Measurements from ENCODE around the gene OMA1. TPM values are rescaled to one million over a fixed set of nuclear protein-coding genes. Genes with fewer than 3 reads are reported as not detected.

The OMA1 gene
- total RNA-seq, 1 experiment from 2014 or later: 25.4 TPM

DNA sequence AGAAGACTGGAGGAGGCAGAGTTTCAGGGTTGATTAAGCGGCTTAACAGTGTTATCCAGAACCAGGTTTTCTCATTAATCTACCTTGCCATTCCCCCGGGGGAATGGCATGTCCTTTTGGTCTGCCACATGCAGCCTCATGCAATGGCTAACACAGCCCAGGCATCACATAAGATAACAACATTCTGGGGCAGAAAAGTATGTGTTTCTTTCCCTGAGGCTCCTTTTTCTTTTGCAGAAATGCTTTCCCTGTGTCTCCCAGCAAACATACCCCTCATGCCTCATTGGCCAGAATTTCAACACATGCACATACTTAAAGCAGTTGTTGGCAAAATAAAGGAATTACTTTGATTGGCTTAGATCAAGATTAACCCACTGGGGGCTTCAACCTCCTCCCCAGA is 98.6 kb downstream of the OMA1 start:
- Mint-ChIP-seq H3K27ac (ENCODE audit: unreplicated experiment) (no peak overlapping the region), H3K36me3 (ENCODE audit: insufficient read depth, unreplicated experiment) (no peaks in the 10 kb centered on the region), H3K9me3 (ENCODE audit: low read depth, unreplicated experiment) (no peaks in the 10 kb centered on the region), H3K4me1 (ENCODE audit: low read depth, unreplicated experiment) (no peaks in the 10 kb centered on the region), H3K27me3 (ENCODE audit: unreplicated experiment) (peaks cover 21% of the 10 kb centered on the region), H3K4me3 (ENCODE audit: low read depth, unreplicated experiment) (no peak overlapping the region)
- BruUV-seq (replicated peaks): no TSS peak
- no peak for DNase-seq
- TF ChIP-seq, protein P1, sequence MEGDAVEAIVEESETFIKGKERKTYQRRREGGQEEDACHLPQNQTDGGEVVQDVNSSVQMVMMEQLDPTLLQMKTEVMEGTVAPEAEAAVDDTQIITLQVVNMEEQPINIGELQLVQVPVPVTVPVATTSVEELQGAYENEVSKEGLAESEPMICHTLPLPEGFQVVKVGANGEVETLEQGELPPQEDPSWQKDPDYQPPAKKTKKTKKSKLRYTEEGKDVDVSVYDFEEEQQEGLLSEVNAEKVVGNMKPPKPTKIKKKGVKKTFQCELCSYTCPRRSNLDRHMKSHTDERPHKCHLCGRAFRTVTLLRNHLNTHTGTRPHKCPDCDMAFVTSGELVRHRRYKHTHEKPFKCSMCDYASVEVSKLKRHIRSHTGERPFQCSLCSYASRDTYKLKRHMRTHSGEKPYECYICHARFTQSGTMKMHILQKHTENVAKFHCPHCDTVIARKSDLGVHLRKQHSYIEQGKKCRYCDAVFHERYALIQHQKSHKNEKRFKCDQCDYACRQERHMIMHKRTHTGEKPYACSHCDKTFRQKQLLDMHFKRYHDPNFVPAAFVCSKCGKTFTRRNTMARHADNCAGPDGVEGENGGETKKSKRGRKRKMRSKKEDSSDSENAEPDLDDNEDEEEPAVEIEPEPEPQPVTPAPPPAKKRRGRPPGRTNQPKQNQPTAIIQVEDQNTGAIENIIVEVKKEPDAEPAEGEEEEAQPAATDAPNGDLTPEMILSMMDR (IDR thresholded peaks at IDR 0.05; ENCODE audit: unreplicated experiment): no peak
- intact Hi-C loops (cut with micrococcal nuclease; ENCODE audit: unreplicated experiment): no loop called here
- CTCF ChIA-PET: no interaction called here

DNA sequence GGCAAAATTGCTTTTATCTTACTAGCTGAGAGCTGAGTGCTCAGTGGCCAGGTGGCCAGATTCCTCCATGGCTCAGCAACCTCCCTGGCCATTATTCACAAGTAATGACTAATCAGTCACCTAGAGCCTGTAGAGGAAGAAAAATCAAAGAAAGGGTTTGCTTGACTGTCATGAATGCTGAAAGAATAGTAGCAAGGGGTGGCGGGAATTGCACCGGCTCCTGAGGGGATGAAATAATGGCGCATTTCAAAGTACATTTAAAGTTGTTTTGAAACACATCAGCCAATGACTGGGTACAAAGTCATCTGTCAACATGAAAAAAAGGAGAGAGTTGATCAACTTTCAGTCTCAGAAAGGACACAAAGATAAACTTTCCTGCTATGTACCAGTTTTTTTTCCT is 99.5 kb downstream of the OMA1 start:
- DNase-seq: no peak
- no TSS peak for BruUV-seq (replicated peaks)
- no peaks in the 10 kb centered on the region for H3K9me3 Mint-ChIP-seq (ENCODE audit: low read depth, unreplicated experiment)
- TF ChIP-seq, protein P1 (IDR thresholded peaks at IDR 0.05; ENCODE audit: unreplicated experiment): no peak
- H3K4me1 Mint-ChIP-seq (ENCODE audit: low read depth, unreplicated experiment): no peaks in the 10 kb centered on the region
- intact Hi-C loops (cut with micrococcal nuclease; ENCODE audit: unreplicated experiment): no loop called here
- H3K27ac Mint-ChIP-seq (ENCODE audit: unreplicated experiment): no peak overlapping the region
- H3K36me3 Mint-ChIP-seq (ENCODE audit: insufficient read depth, unreplicated experiment): no peaks in the 10 kb centered on the region
- H3K4me3 Mint-ChIP-seq (ENCODE audit: low read depth, unreplicated experiment): no peak overlapping the region
- peaks cover 21% of the 10 kb centered on the region for H3K27me3 Mint-ChIP-seq (ENCODE audit: unreplicated experiment)
- CTCF ChIA-PET: no interaction called here

DNA sequence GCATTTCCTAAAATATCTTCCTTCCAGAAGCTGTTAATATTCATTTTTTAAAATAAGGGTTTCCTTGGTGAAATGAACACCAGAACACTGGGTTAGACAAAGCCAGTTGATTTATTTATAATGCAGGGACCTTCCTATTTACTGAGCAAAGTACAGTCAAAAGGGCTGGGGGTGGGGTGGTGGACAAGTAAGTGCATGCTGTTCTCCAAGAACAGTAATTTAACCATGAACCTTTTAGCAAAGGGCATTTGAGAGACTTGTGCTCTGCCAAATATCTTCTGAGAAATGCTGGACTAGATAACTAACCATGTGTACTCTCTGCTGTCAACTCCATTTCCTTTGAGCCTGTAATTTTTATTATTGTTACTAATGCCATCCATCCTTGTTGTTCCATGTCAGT is 100.2 kb downstream of the OMA1 start:
- Mint-ChIP-seq H3K36me3 (ENCODE audit: insufficient read depth, unreplicated experiment) (no peaks in the 10 kb centered on the region), H3K4me1 (ENCODE audit: low read depth, unreplicated experiment) (no peaks in the 10 kb centered on the region), H3K27ac (ENCODE audit: unreplicated experiment) (no peak overlapping the region), H3K9me3 (ENCODE audit: low read depth, unreplicated experiment) (no peaks in the 10 kb centered on the region), H3K27me3 (ENCODE audit: unreplicated experiment) (peaks cover 21% of the 10 kb centered on the region), H3K4me3 (ENCODE audit: low read depth, unreplicated experiment) (no peak overlapping the region)
- BruUV-seq (replicated peaks): no TSS peak
- intact Hi-C loops (cut with micrococcal nuclease; ENCODE audit: unreplicated experiment): no loop called here
- DNase-seq: no peak
- CTCF ChIA-PET: no interaction called here
- TF ChIP-seq, protein P1 (IDR thresholded peaks at IDR 0.05; ENCODE audit: unreplicated experiment): no peak

DNA sequence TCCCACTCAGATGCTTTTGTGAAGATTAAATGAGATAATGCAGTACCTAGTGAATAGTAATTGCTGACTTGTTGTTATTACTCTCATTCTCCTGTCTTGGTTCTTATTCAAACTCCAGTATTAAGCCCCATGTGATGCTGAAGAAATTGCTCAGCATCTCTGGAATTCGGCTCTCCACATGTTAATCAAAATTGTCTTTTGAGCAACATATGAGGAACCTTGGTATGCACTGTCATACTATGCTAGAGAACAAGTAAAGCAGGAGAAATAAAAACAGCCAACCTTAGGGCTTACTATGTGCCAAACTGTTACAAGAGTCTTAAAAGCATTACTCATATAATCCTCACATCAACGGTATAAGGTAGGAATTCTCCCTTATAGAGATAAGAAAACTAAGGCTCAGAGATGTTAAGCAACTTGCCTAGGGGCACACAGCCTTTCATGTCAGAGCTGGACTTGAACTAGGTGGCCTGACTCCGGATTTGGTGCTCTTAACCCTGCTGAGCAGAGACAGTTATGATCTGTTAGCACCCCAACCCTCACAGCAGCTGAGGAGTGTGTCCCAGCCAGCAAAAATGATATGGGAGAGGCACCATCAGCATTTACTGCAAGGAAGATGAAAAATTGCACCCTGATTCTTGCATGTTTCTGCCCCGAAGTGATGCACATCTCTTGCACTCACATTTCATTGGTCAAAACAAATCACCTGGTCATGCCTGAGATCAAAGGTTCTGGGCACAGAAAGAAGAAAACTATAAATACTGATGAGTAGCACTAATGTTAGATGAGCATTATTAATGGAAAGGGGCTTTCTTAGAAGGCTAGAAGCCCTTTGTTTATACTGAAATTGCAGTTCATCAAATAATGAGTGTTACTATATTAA is 102.3 kb downstream of the OMA1 start:
- peaks cover 19% of the 10 kb centered on the region for H3K27me3 Mint-ChIP-seq (ENCODE audit: unreplicated experiment)
- BruUV-seq (replicated peaks): no TSS peak
- H3K9me3 Mint-ChIP-seq (ENCODE audit: low read depth, unreplicated experiment): no peaks in the 10 kb centered on the region
- H3K4me1 Mint-ChIP-seq (ENCODE audit: low read depth, unreplicated experiment): no peaks in the 10 kb centered on the region
- CTCF ChIA-PET: no interaction called here
- H3K36me3 Mint-ChIP-seq (ENCODE audit: insufficient read depth, unreplicated experiment): no peaks in the 10 kb centered on the region
- no peak overlapping the region for H3K4me3 Mint-ChIP-seq (ENCODE audit: low read depth, unreplicated experiment)
- intact Hi-C loops (cut with micrococcal nuclease; ENCODE audit: unreplicated experiment): no loop called here
- H3K27ac Mint-ChIP-seq (ENCODE audit: unreplicated experiment): no peak overlapping the region
- TF ChIP-seq, protein P1 (IDR thresholded peaks at IDR 0.05; ENCODE audit: unreplicated experiment): no peak
- no peak for DNase-seq

Measured in Calu3 (cell line).